H1 (cell line): ENCODE measurements around the gene ZC3H14. TPM values are rescaled to one million over a fixed set of nuclear protein-coding genes. Genes with fewer than 3 reads are reported as not detected.

Source experiments
- ASH2L ChIP-seq: fragments of 200-600, 300-600 bp; sonication (generic); IDR thresholded peaks from one replicate; pipeline ENCODE4 v1.7.1; 2017; ENCODE audit warnings: low read length
- FOSL1 ChIP-seq: IDR thresholded peaks from 2 replicates; pipeline ENCODE4 v1.6.1; 2011; ENCODE audit warnings: mild to moderate bottlenecking, low read depth, low read length, moderate library complexity; ENCODE audit not compliant: insufficient read depth
- polyA plus RNA-seq, 7 experiments: library from polyadenylated mRNA; depleted of rRNA in 3 of 7; stranded (reverse) in 5 of 7; unstranded in 2 of 7; fragments of >200 nt in 5 of 7; fragments of 200-250 nt in 2 of 7; gene quantifications; 1 replicate in 5 of 7; 2 replicates in 1 of 7; 4 replicates in 1 of 7; pipeline versions ENCODE4 v1.2.1 to v1.2.3, GENCODE V29; 2011 to 2013; ENCODE audit warnings: missing spikeins in 2 of 7, mixed read lengths in 2 of 7
- total RNA-seq: library from RNA; stranded (reverse); fragmentation: NEBNext Ultra II Directional; extraction: Animal tissue kit (Norgen Biotek cat#: 25700); gene quantifications from 2 replicates; pipeline ENCODE4 v1.2.1, GENCODE V29; 2021

Gene ZC3H14
- total and polyA plus RNA-seq, 2 of the 8 experiments (the other 6 are each of a cell fraction or from before 2014, with no cell fraction given) = 86.0 to 99.1 TPM

DNA sequence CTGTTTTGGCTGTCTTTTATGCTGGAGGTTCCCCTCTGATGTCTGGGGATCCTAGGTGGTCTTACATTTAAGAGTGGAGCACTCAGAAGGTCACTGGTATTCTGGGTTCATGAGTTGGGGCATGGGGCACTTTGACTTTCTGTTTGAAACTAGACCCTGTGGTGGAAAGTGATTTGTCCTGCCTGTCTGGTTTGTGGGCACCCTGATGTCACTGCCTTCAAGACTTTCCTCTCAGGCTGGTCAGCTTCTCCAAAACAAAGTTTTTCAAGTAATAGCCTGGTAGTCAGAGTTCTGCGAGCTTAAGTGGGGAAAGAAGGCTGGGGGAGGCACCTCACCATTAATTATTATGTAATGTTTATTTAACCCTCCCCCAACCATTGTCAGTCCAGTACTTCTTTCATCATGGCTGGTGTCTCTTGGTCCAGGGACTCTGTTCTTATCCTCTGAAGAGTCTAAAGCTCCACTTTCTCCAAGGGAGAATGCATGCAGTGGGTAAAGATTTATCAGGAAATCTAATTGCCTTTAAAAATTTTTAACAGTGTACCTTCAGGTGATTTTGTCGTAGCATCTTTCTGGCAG, 35.3 kb downstream of the ZC3H14 start (continued):
- TF ChIP-seq ASH2L = no peak
- TF ChIP-seq FOSL1 = no peak
